Activated naive CD4-positive, alpha-beta T cell treated with anti-CD3 and anti-CD28 coated beads, Interleukin-2, amount 50 U/mL, for 72 hours (primary cell): ENCODE data around the gene LMBR1. TPM values are rescaled to one million over a fixed set of nuclear protein-coding genes. Genes with fewer than 3 reads are reported as not detected.
A peak's percentile ranks its signal among the peaks of the same experiment; 100 is the strongest.

ENCODE experiments used
- ATAC-seq, 2 donors: fragments of 150-1000 bp; cut with Tn5 transposase; 2 replicates each; pipeline ENCODE4 v1.10.0; 2021; ENCODE audit warnings: mild to moderate bottlenecking in 2 of 2, moderate library complexity in 2 of 2
- DNase-seq, 2 donors: peaks; one replicate each; pipeline ENCODE4 v3.0.0; 2021 to 2022; ENCODE audit warnings: low spot score in 2 of 2
- H3K27ac Mint-ChIP-seq, 2 donors: one replicate each; pipeline ENCODE4 v1.8.0; 2022; ENCODE audit warnings: mild to moderate bottlenecking in 2 of 2, mixed read lengths in 2 of 2
- H3K36me3 Mint-ChIP-seq, 2 donors: one replicate each; pipeline ENCODE4 v1.8.0; 2022; ENCODE audit warnings: mixed read lengths in 2 of 2
- H3K9me3 Mint-ChIP-seq, 2 donors: one replicate each; pipeline ENCODE4 v1.8.0; 2022; ENCODE audit warnings: mixed read lengths in 2 of 2
- total RNA-seq, 2 donors: library from RNA; stranded (reverse); gene quantifications; one replicate each; pipeline ENCODE4 v1.2.3, GENCODE V29; 2022

The LMBR1 gene
- total RNA-seq, 2 donors from 2014 or later = 28.3 to 52.4 TPM

DNA sequence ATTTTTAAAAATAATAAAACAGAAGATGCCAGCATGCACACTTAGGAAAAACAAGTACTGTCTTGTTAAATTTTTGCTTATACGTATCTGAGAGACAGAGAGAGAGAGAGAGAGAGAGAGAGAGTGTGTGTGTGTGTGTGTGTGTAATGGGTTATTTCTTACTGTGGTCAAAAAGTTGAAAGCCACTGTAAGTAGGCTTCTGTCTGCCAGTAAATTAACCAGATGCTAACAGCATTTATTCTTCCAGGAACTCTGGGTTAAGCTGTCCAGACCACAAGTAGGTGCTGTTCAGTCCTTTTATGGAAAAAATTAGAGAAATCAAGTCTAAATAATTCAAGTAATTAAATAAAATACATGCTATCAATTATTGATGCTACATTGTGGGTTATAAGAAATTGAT is 212.7 kb downstream of the LMBR1 start:
- DNase-seq = no peak
- no peak for ATAC-seq
- Mint-ChIP-seq H3K9me3 (no peaks in the 10 kb centered on the region), H3K27ac (no peak overlapping the region), H3K36me3 (peaks cover 0 to 4% of the 10 kb centered on the region in 2 donors)

DNA sequence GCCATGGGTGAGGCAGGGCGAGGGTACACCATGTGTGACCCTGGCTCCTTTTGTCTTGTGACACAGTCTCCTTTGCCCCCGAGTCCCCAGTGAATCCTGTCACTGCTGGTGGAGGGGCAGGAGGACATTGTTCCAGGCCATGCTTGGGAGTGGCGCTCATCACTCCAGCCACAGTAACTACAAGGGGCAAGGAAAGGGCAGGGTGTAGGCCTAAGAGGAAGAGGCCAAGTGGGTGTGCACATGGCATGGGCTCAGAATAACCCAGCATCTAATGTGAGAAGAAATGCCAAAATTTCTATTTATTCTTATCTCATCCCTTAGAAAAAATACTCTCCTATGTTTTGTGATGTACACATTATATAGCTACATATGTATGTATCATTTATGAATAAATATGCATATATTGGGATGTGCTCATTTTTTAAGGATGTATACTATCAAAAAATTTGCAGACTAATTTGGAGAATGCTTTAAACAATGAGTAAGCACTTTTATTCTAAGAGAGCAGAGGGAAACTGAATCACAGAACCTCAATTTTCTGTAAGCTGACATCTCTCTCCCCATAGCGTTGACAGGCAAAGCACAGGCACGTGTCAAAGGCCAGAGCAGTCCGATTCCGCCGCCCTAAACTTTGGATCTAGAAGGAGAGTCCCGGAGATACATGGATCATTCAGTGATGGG is 215.5 kb downstream of the LMBR1 start:
- no peaks in the 10 kb centered on the region for H3K9me3 Mint-ChIP-seq

DNA sequence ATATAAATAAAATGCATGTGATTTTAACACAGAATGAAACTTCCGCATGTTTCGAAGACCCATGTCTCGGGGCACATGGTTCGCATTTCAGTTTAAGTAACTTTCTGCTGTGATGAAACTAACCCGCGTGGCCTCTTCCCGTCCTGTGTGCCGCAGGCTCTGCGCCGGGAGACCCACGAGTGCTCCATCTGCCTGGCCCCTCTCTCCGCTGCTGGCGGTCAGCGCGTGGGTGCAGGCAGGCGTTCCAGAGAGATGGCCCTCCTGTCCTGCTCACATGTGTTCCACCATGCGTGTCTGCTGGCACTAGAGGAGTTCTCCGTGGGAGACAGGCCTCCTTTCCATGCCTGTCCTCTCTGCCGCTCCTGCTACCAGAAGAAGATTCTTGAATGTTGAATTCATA is 216.7 kb downstream of the LMBR1 start:
- DNase-seq (no peak), ATAC-seq (no peak)
- H3K36me3 Mint-ChIP-seq = no peaks in the 10 kb centered on the region
- no peaks in the 10 kb centered on the region for H3K9me3 Mint-ChIP-seq
- H3K27ac Mint-ChIP-seq = no peak overlapping the region

More for the DNA sequence above, 215.5 kb downstream of the LMBR1 start:
- Mint-ChIP-seq H3K36me3 (peaks cover 0 to 4% of the 10 kb centered on the region in 2 donors), H3K27ac (no peak overlapping the region)
- no peak for DNase-seq
- no peak for ATAC-seq

DNA sequence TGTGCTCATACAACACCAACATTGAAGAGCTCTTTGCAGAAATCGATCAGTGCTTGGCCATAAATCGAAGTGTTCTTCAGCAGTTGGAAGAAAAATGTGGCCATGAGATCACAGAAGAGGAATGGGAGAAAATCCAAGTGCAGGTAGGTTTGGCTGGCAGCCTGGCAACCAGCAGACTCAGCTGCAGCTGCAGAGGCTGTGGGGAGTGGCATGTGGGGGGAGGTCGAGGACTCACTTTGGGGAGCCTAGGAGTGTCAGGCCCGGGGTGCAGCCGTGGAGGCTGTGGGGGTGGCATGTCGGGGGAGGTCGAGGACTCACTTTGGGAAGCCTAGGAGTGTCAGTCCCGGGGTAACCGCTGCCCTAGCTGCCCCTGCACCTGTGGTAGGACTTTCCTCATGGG is 217.3 kb downstream of the LMBR1 start:
- no peaks in the 10 kb centered on the region for H3K36me3 Mint-ChIP-seq
- no peak for ATAC-seq
- DNase-seq = no peak
- H3K9me3 Mint-ChIP-seq = no peaks in the 10 kb centered on the region
- peak overlapping the region in 1 of 2 donors; percentile 10 for H3K27ac Mint-ChIP-seq

DNA sequence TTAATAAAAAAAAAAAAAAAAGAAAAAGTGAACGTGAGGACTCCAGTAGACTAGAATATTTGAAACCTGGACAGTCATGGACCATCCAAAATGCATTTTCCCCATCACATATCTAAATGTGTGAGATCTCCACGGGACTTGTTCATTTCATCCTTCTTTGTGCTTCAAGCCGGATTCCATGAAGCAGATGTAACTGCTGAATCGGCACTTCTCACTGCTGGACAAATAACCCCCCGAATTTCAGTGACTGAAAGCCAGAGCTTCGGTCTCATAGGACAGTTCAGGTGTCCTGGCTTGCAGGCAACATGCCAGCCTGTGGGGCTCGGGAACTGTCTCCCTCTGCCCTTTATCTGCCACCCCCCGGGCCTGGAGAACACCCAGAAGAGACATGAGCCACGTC is 219.1 kb downstream of the LMBR1 start:
- ATAC-seq = no peak
- Mint-ChIP-seq H3K9me3 (no peaks in the 10 kb centered on the region), H3K27ac (no peak overlapping the region), H3K36me3 (no peaks in the 10 kb centered on the region)
- no peak for DNase-seq

DNA sequence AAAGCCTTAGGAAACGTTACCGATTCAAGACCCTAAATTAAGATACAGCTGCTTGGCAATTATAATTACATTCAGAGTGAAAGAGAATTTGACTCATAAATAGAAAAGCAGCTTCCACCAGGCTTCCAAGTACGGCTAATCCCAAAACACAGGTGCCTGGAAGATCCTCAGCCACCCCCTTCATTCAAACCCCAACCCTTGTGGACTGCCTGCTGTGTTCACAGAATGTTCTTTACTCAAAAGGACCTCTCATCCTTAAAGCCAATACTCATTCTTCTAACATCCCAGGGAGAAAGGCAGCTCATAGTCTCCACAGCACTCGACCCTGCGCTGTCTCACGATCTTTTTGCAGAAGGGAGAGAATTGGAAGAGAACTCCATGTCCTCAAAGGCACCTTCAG is 219.5 kb downstream of the LMBR1 start:
- no peaks in the 10 kb centered on the region for H3K36me3 Mint-ChIP-seq
- DNase-seq = no peak
- no peak overlapping the region for H3K27ac Mint-ChIP-seq
- no peak for ATAC-seq
- H3K9me3 Mint-ChIP-seq = no peaks in the 10 kb centered on the region

DNA sequence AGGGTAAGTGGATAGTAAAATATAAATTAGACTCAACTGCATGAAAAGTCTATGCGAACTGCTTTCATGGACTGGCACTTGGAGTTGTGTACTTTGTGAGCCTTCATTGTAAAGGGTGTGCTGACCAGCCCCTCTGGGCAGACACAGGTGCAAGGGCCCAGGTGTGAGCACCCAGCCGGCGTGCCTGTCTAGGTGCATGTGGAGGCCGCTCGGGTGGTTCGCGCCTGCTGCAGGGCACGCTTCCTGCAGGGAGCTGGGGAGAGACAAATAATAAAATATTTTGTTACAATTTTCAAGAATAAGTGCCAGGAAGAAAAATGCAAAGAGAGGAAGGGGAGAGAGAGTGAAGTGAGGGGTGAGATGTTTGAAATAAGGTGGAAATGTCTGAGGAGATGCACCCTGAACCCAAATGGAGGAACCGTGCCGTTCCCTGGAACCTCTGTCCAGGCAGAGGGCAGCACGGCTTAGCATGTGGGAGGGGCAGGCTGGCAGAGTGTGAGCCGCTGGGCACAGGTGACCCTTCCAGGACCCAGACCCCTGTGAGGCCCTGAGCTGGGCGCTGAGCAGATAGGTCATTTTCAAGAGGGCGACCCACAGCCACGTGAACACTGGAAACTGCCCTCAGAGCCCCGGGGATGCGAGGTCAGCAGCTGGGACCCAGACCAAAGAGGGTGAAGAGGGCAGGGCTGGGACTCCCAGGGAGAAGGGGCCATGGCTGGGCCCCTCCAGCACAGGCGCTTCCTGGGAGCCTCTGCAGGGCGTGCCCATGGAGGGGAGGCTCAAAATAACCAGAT is 223.8 kb downstream of the LMBR1 start:
- no peak for DNase-seq
- peak overlapping the region in 1 of 2 donors; percentile 36 for H3K27ac Mint-ChIP-seq
- ATAC-seq = no peak
- H3K9me3 Mint-ChIP-seq = no peaks in the 10 kb centered on the region
- no peaks in the 10 kb centered on the region for H3K36me3 Mint-ChIP-seq

DNA sequence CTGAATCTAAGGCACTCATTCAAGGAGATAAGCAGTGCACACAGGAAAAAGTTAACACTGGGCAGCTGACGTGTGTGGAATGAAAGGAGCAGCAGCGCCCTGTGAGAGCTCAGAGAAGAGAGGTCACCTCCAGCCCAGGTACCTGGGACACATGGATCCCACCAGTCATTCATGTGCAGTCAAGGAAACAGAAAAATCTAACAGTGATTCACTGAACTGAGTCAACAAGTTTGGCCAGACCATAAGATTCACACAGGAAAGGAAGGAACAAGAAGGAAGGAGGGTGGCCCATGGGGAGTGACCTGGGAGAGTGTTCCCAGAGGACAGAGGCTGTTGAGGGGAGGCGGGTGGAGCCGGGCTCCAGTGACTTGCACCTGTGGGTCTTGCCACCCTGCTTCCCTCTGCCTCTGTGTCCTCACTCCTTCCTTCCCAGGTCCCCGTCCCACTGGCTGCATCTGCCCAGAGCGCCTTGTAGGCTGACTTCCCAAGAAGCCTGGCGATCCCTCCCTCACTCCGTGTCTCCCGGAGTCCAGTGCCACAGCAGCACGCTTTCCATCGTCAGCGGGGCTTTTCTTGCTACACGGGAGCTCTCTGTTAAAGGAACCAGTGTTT is 224.7 kb downstream of the LMBR1 start:
- H3K36me3 Mint-ChIP-seq = no peaks in the 10 kb centered on the region
- DNase-seq = no peak
- ATAC-seq = no peak
- no peaks in the 10 kb centered on the region for H3K9me3 Mint-ChIP-seq
- peak overlapping the region in 1 of 2 donors; percentile 2 for H3K27ac Mint-ChIP-seq

DNA sequence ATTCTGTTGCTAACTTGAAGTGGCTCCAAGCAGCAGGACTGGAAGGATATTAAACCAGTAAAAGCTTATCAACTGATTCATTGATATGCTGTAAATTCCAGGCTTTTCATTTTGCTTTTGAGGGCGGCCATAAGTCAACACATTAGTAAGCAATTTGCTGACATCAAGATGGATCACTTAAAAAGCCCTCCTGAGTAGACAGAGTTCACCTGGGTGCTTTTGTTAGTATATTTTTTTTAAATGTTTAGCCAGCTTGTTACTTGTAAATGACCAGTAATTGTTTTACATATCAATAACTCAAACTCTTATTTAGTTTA is 225.9 kb downstream of the LMBR1 start:
- no peak for ATAC-seq
- no peak for DNase-seq
- Mint-ChIP-seq H3K27ac (peak overlapping the region in 1 of 2 donors; percentile 38), H3K36me3 (no peaks in the 10 kb centered on the region), H3K9me3 (no peaks in the 10 kb centered on the region)

DNA sequence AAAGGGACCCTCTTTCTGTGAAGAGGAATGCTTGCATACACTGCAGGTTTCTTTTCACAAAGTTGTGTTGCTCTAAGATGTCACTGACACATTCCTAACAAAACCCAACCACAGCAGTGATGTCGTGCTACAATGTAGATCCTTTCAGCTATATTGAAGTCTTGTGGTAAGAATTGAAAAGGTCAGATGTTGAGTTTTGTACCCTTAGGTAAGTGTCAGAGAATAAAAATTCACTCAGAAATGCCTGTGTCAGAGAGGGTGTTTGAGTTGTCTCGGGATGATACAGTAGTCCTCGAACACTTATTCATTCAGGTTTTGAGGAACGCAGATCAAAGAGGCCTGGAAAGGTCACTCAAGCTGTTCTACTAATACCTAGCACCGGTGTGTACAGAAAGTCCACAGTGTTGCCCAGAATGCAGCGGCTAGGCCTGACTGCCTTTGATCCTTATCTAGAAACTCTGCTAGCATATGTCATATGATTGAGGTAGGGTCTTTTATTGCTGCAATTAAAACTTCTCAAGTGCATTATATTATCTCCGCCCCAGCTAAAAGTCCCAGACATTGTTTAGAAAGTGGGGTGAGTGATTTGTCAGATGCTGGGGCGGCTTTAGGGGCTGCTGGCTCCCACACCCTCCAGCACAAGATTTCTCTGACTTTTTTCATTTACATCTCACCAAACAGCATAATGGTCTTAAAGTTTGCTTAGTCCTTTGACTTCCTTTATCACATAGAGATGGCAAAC is 226.4 kb downstream of the LMBR1 start:
- ATAC-seq (peak; percentile 16 to 87), DNase-seq (no peak)
- Mint-ChIP-seq H3K27ac (peak overlapping the region in 1 of 2 donors; percentile 38), H3K9me3 (no peaks in the 10 kb centered on the region), H3K36me3 (no peaks in the 10 kb centered on the region)

DNA sequence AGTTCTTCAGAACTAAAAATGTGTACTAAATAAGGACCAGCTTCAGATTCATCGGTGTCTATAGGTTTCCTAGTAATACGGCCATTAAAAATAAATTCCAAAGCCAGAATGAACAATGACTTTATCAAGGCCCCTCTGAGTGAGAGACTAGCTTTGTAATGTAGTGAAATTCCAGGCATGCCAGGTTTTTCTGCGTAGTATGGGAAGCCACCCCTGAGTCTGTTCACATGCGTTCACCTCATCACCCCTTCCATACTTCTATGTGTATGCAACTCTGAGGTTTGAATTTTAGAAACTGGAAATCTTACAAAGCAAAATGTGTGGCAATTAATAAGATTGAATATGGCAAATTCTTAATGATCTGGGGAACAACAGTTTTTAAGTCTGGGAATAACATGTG is 227.9 kb downstream of the LMBR1 start:
- DNase-seq = no peak
- H3K27ac Mint-ChIP-seq = no peak overlapping the region
- no peak for ATAC-seq
- H3K9me3 Mint-ChIP-seq = no peaks in the 10 kb centered on the region
- no peaks in the 10 kb centered on the region for H3K36me3 Mint-ChIP-seq

DNA sequence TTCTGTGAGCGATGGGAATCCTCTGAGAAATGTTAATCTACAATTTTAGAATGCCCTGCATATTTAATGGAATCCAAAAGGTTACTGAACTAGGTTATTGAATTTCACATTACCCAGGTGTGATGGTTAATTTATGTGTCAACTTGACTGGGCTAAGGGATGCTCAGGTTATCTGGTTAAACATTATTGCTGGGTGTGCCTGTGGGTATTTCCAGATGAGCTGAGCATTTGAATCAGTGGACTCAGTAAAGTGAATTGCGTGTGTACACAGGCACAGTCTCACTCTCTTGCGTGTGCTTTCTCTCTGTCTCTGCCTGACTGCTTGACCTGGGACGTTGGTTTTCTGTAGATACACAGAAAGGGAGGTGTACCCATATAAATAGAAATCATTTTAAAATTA is 230.7 kb downstream of the LMBR1 start:
- no peaks in the 10 kb centered on the region for H3K9me3 Mint-ChIP-seq
- DNase-seq = no peak
- no peak for ATAC-seq

DNA sequence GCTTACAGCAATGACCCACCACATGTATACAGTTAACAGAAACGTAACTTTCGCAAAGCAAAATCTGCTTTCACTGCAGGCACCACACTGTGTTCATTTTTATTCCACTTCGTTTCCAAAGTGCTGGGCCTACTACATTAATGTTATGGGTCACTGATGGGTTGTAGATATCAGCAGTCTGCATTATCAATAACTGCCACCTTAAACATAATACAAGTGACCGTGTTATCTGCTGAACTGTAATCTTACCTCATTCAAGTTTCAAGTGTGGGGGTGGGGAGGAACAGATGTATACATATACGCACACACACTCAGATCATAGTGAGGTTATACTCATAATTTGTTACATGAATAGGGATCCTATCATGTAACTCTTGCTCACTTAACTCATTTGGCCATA is 231.3 kb downstream of the LMBR1 start:
- ATAC-seq (no peak), DNase-seq (no peak)
- Mint-ChIP-seq H3K9me3 (no peaks in the 10 kb centered on the region), H3K36me3 (no peaks in the 10 kb centered on the region), H3K27ac (no peak overlapping the region)

More for the DNA sequence above, 230.7 kb downstream of the LMBR1 start:
- H3K36me3 Mint-ChIP-seq = no peaks in the 10 kb centered on the region
- no peak overlapping the region for H3K27ac Mint-ChIP-seq

DNA sequence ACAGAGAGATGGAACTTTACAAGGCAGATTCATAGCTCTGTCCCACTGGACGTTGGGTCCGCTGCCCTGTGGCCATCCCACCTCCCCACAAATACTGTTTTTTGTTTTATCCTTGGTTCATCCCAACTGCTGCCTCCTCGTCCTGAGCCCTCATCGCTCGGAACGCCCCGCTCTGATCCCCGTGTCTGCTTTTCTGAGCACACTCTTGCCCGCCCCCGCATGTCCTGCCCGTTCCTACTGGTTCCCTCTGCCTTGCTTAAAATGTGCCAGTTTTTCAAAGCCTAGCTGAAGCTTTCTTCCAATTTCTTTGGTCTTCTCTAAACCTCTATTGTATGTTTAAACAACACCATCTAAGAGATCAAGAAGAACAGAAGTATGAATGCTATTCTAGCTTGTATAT is 233.0 kb downstream of the LMBR1 start:
- no peak for DNase-seq
- Mint-ChIP-seq H3K9me3 (no peaks in the 10 kb centered on the region), H3K27ac (no peak overlapping the region), H3K36me3 (no peaks in the 10 kb centered on the region)
- no peak for ATAC-seq

DNA sequence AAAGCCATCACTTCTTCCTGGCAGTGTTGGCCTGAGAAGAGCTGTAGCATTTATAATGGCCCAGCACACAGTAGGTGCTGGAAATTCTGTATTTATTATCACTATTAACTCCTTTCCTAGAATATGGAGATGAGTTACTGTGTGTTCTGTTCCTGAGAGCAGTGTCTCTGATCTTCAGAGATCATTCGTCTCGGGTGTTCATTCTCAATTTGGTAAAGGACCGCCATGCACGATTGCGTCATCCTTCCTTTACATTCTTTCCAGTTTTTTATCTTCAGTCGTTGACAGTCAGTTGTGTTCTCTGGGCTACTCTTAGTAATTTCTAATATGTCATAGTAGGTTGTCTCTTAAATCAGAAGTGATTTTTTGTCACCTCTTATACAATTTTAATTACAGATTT is 233.8 kb downstream of the LMBR1 start:
- Mint-ChIP-seq H3K36me3 (no peaks in the 10 kb centered on the region), H3K9me3 (no peaks in the 10 kb centered on the region), H3K27ac (no peak overlapping the region)
- DNase-seq = no peak
- no peak for ATAC-seq

DNA sequence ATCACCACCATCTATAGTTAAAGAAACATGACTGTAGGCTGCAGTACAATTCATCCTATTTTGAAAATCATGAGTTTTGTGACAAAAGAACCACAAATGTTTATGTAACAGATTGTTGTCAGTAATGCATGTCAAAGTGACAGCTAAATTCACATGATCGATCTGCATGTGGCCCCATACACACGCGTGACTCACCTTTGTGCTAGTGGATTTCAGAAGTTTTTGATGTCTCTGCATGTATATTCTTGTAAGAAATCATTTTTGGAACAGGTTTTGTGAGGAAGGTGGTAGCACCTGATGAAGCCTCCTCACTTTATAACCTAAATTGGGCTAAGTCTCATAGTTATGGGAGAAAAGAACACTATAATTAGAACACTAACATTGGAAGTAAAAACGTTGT is 235.3 kb downstream of the LMBR1 start:
- Mint-ChIP-seq H3K27ac (no peak overlapping the region), H3K9me3 (no peaks in the 10 kb centered on the region), H3K36me3 (no peaks in the 10 kb centered on the region)
- DNase-seq = no peak
- no peak for ATAC-seq

DNA sequence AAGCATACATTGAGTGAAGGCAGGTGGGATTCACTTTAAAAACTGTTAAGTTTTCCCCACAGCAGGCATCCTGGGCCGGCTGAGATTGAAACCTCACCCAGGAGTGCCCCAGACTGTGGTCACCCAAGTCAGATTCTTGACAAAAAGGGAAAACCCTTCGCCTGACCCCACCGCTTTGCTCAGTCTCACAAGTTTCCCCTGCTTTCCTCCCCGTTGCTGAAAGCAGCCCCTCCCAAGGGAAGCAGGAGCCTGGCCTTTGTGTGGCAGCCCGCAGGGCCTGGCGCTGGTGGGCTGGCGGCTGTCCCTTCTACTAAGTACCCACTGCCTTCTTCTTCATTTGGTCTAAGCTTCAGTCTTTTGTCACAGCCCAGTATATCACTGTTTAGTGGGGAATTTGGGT is 236.4 kb downstream of the LMBR1 start:
- H3K9me3 Mint-ChIP-seq = no peaks in the 10 kb centered on the region
- ATAC-seq (no peak), DNase-seq (no peak)
- H3K36me3 Mint-ChIP-seq = no peaks in the 10 kb centered on the region
- H3K27ac Mint-ChIP-seq = no peak overlapping the region
